K562 (cell line): ENCODE results near the gene TM4SF4. TPM values are rescaled to one million over a fixed set of nuclear protein-coding genes. Genes with fewer than 3 reads are reported as not detected.
A peak's percentile ranks its signal among the peaks of the same experiment; 100 is the strongest.

ENCODE experiments used
- ATAC-seq: fragments of 200-7000 bp; cut with Tn5 transposase; 3 replicates; pipeline ENCODE4 v1.9.1; 2020; ENCODE audit warnings: moderate library complexity
- BruUV-seq: library from RNA; stranded (reverse); fragments of 400-500 nt; replicated peaks from 2 replicates; lab custom pipeline; 2021; lab: Mats Ljungman, UMichigan
- CTCF ChIA-PET: fragments of 300-600 bp; formaldehyde crosslinking; extraction: SDS; loops from one replicate; lab custom pipeline; 2021; ENCODE audit warnings: low intra/inter-chr PET ratio; lab: Yijun Ruan, JAX
- POLR2A ChIA-PET: fragments of 300-600, 350-650 bp; sonication (Branson Sonifier 250); formaldehyde crosslinking; extraction: SDS; loops from one replicate; lab custom pipeline; 2021; ENCODE audit warnings: antibody characterized with exemption, inconsistent platforms; lab: Yijun Ruan, JAX
- DNase-seq, 4 experiments: peaks; one replicate each; pipeline versions ENCODE4 v3.0.0 to v3.0.0-alpha.2; 2011 to 2018; ENCODE audit warnings: low spot score in 3 of 4, mixed read lengths in 3 of 4; ENCODE audit errors: extremely low read depth in 1 of 4
- FAIRE-seq: peaks from 2 replicates; lab custom pipeline; 2011; peaks lifted over from hg19 to GRCh38; lab: Jason Lieb, UNC
- H2AFZ ChIP-seq: 2 replicates; pipeline ENCODE4 v1.6.0; 2011; ENCODE audit warnings: low read depth, low read length, control low read depth, inconsistent platforms
- H3K27ac ChIP-seq: fragments of 200-600 bp; 3 replicates; pipeline ENCODE4 v1.8.0; 2011; ENCODE audit warnings: low read depth, mild to moderate bottlenecking, control low read depth, inconsistent platforms, low read length, moderate library complexity, mixed read lengths; ENCODE audit errors: extremely low read depth
- H3K27me3 ChIP-seq, 2 experiments: fragments of 300-600 bp in 1 of 2; 2 replicates in 1 of 2; 3 replicates in 1 of 2; pipeline versions ENCODE4 v1.6.0 to v1.8.0; 2011; ENCODE audit warnings: inconsistent platforms in 2 of 2, low read length in 2 of 2, mild to moderate bottlenecking in 1 of 2, mixed read lengths in 1 of 2, moderate library complexity in 1 of 2; ENCODE audit not compliant: control insufficient read depth in 2 of 2, insufficient read depth in 2 of 2
- H3K36me3 ChIP-seq: fragments of 300-600 bp; 3 replicates; pipeline ENCODE4 v1.8.0; 2011; ENCODE audit warnings: mild to moderate bottlenecking, low read length, inconsistent platforms; ENCODE audit not compliant: control insufficient read depth, insufficient read depth
- H3K4me1 ChIP-seq, 2 experiments: fragments of 200-600 bp in 1 of 2; replicated peaks in 1 of 2; 2 replicates in 1 of 2; 3 replicates in 1 of 2; pipeline versions ENCODE4 v1.5.1 to v1.8.0; 2011; ENCODE audit warnings: inconsistent platforms in 2 of 2, low read length in 2 of 2, mild to moderate bottlenecking in 1 of 2, mixed read lengths in 1 of 2, moderate library complexity in 1 of 2; ENCODE audit not compliant: control insufficient read depth in 2 of 2, insufficient read depth in 2 of 2
- H3K4me2 ChIP-seq: 2 replicates; pipeline ENCODE4 v1.6.1; 2011; ENCODE audit warnings: low read length, control low read depth, inconsistent platforms, mixed read lengths; ENCODE audit not compliant: insufficient read depth
- H3K4me3 ChIP-seq: fragments of 200-600 bp; sonication (generic), shearing (Covaris generic); 2 replicates; pipeline ENCODE4 v1.5.1; 2016; ENCODE audit warnings: control low read depth, inconsistent platforms
- H3K79me2 ChIP-seq: fragments of 200-600 bp; 3 replicates; pipeline ENCODE4 v1.8.0; 2011; ENCODE audit warnings: low read length, inconsistent platforms; ENCODE audit not compliant: control insufficient read depth, insufficient read depth
- H3K9ac ChIP-seq, 2 experiments: 2 replicates each; pipeline versions ENCODE4 v1.6.0 to v1.6.1; 2011; ENCODE audit warnings: low read depth in 2 of 2, low read length in 2 of 2, control low read depth in 1 of 2, inconsistent platforms in 1 of 2, mild to moderate bottlenecking in 1 of 2, mixed read lengths in 1 of 2; ENCODE audit not compliant: insufficient read depth in 1 of 2
- H3K9me1 ChIP-seq: one replicate; pipeline ENCODE4 v1.6.0; 2011; ENCODE audit warnings: inconsistent platforms, mild to moderate bottlenecking, low read length, moderate library complexity; ENCODE audit not compliant: control insufficient read depth, insufficient read depth
- H3K9me3 ChIP-seq: replicated peaks from 2 replicates; pipeline ENCODE4 v1.5.1; 2011; ENCODE audit warnings: low read depth, low read length, inconsistent platforms; ENCODE audit not compliant: control insufficient read depth, insufficient read depth
- H4K20me1 ChIP-seq: replicated peaks from 2 replicates; pipeline ENCODE4 v1.6.1; 2011; ENCODE audit warnings: low read length, inconsistent platforms, mixed read lengths; ENCODE audit not compliant: control insufficient read depth, insufficient read depth
- CBFA2T3 ChIP-seq: fragments of 450-650 bp; IDR thresholded peaks from 2 replicates; pipeline ENCODE4 v1.6.1; 2017
- FOSL1 ChIP-seq: fragments of 200-800 bp; sonication (Bioruptor generic); conservative IDR thresholded peaks from 2 replicates; pipeline ENCODE4 v1.6.1; 2016; ENCODE audit warnings: missing genetic modification characterization, missing compliant biosample characterization
- NFYB ChIP-seq: IDR thresholded peaks from 2 replicates; pipeline ENCODE4 v1.6.1; 2011; ENCODE audit warnings: mild to moderate bottlenecking, moderate library complexity; ENCODE audit not compliant: insufficient read length; ENCODE audit errors: extremely low read depth
- WGBS: fragments of 100-300 bp; shearing (Covaris generic); methylation state at CpG from one replicate; pipeline ENCODE4 v1.1.6; 2016; ENCODE audit warnings: low coverage, mixed read lengths; ENCODE audit not compliant: insufficient coverage; ENCODE audit errors: missing lambda C conversion rate; 5-methylcytosine and 5-hydroxymethylcytosine counted together
- in situ Hi-C: fragments of 300-500 bp; cut with MboI; formaldehyde crosslinking; loops from 4 replicates; pipeline ENCODE4 v1.15.0; 2018; ENCODE audit warnings: inconsistent platforms, mixed read lengths
- intact Hi-C: fragments of 100-400 bp; cut with micrococcal nuclease; formaldehyde crosslinking; loops from 2 replicates; pipeline ENCODE4 v1.14.2; 2022
- polyA plus RNA-seq, 8 experiments: library from polyadenylated mRNA; depleted of rRNA in 4 of 8; stranded (reverse) in 5 of 8; unstranded in 3 of 8; fragments of >200 nt; fragmentation: Nextera tagmentation in 2 of 8; fragmentation: Illumina TruSeq in 1 of 8; extraction: Ambion mirVana in 2 of 8; extraction: Trizol in 1 of 8; gene quantifications; 2 replicates each; pipeline versions ENCODE4 v1.2.1 to v1.2.3, GENCODE V29; 2011 to 2014; ENCODE audit warnings: inconsistent platforms in 1 of 8, missing spikeins in 1 of 8
- total RNA-seq, 7 experiments: library from RNA; depleted of rRNA in 6 of 7; stranded (reverse); fragments of >200 nt in 6 of 7; fragmentation: Illumina TruSeq in 2 of 7; extraction: Trizol in 2 of 7; gene quantifications; 2 replicates each; pipeline versions ENCODE4 v1.2.1 to v1.2.3, GENCODE V29; 2011 to 2021; ENCODE audit warnings: low replicate concordance in 1 of 7
- TF ChIP-seq, protein P1 (sequence below), 2 experiments: fragments of 450-650 bp in 1 of 2; sonication (generic) in 1 of 2; formaldehyde crosslinking in 1 of 2; IDR thresholded peaks in 1 of 2; conservative IDR thresholded peaks in 1 of 2; 2 replicates each; pipeline versions ENCODE4 v1.6.1 to v1.8.1; 2016 to 2023; ENCODE audit warnings: mild to moderate bottlenecking in 2 of 2, moderate library complexity in 2 of 2, inconsistent platforms in 1 of 2, missing genetic modification reagents in 1 of 2

Gene TM4SF4
- total and polyA plus RNA-seq, 9 of the 15 experiments (the other 6 are each of a cell fraction or from before 2014, with no cell fraction given) = 0.31 TPM; not detected in 8

DNA sequence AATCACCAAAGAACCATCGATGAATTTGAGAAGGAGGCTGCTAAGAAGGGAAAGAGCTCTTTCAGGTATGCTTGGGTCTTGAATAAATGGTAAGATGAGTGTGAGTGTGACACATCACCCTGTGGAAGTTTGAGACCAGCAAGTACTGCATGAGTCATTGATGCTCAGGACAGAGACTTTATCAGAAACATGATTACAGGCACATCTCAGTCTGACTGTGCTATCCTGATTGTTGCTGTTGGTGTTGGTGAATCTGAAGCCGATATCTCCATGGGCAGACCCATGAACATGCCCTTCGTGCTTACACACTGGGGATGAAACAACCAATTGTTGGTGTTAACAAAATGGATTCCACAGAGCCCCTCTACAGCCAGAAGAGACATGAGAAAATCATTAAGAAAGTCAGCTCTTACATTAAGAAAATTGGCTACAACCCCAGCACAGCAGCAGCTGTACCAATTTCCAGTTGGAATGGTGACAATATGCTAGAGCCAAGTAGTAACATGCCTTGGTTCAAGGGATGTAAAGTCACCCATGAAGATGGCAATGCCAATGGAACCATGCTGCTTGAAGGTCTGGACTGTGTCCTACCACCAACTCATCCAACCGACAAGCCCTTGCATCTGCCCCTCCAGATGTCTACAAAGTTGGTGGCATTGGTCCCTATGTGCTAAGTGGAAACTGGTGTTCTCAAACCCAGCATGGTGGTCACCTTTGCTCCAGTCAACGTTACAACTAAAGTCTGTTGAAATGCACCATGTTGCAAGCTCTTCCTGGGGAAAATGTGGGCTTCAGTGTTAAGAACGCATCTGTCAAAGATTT lies 20.5 kb downstream of the TM4SF4 start:
- Histone ChIP-seq H3K9me1 (no peaks in the 10 kb centered on the region), H3K9ac (no peak overlapping the region), H2AFZ (no peak overlapping the region), H3K79me2 (no peaks in the 10 kb centered on the region), H3K36me3 (no peaks in the 10 kb centered on the region), H3K9me3 (no peaks in the 10 kb centered on the region), H3K27me3 (peaks cover 0 to 8% of the 10 kb centered on the region in 2 experiments; a peak in 3 of 5 replicates), H3K4me1 (no peaks in the 10 kb centered on the region), H3K4me2 (no peak overlapping the region), H3K27ac (no peak overlapping the region), H3K4me3 (no peak overlapping the region), H4K20me1 (no peaks in the 10 kb centered on the region; the same call in 1 of the 2 replicates)
- DNase-seq (peak in 1 of 4 experiments; percentile 4), FAIRE-seq (peak; percentile 37), ATAC-seq (no peak)
- ChIA-PET POLR2A (interaction anchor here (1.1 kb wide), 1 partner anchor 14 kb away, joined by 3 read pairs; no protein-coding TSS in a partner anchor), CTCF (interaction anchor here (0.7 to 1.2 kb wide), 2 partner anchors 222 to 276 kb away, joined by 3 to 4 read pairs; no protein-coding TSS in a partner anchor)
- BruUV-seq = no TSS peak
- intact Hi-C loops (no loop called here), in situ Hi-C loops (loop anchor here (25.0 kb wide), 1 partner anchor 533 kb away; no protein-coding TSS in a partner anchor)
- TF ChIP-seq FOSL1 (tag) (peak; percentile 81), NFYB (no peak), CBFA2T3 (peak; percentile 25; the same call in 1 of the 2 replicates)
- TF ChIP-seq, protein P1, sequence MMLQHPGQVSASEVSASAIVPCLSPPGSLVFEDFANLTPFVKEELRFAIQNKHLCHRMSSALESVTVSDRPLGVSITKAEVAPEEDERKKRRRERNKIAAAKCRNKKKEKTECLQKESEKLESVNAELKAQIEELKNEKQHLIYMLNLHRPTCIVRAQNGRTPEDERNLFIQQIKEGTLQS (IDR thresholded peaks at IDR 0.05) = peak; percentile 48
- TF ChIP-seq, protein P1 (CRISPR knock-in tag; conservative IDR thresholded peaks at IDR 0.05) = no peak
- under 1% methylated on average over 6 of the region's 6 CpGs for WGBS
